Measurements from ENCODE around the gene IL17C. TPM values are rescaled to one million over a fixed set of nuclear protein-coding genes. Genes with fewer than 3 reads are reported as not detected.

The IL17C gene
- total and polyA plus RNA-seq, 2 of the 8 experiments (the other 6 are each of a cell fraction or from before 2014, with no cell fraction given), result 1.1 to 1.9 TPM

DNA sequence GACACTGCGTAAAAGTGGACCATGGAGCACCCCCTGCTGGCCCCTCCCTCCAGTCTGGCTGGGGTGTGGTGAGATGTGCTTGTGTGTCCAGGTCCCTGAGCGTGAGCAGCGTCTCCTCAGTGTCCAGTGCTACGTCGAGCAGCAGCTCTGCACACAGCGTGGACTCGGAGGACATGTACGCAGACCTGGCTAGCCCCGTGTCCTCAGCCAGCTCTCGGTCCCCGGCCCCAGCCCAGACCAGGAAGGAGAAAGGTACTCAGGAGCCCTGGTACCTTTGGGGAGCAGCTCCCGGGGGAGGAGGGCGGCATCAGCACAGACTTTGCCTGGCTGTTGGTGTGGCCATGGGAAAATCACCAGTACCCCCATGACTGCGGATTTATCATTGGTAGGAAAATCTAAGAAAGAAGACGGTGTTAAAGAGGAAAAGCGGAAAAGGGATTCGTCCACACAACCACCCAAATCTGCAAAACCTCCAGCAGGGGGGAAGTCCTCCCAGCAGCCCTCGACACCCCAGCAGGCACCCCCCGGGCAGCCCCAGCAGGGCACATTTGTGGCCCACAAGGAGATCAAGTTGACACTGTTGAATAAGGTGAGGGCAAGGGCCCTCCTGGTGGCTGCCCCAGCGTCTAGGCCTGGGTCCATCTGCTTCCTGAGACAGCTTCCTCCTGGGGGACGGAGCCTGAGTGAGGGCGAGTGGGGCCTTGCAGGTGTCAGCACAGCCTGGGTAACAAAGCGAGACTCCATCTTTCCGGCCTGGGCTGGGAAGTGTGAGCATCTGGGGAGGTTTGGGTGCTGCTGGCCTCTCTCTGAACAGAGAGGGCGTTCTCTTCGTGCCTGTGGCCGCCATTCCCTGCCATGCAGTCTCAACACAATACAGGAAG, 10.6 kb upstream of the IL17C start:
- Histone ChIP-seq H3K79me1 (ENCODE audit: low read depth, low read length) (no peaks in the 10 kb centered on the region; the same call in 1 of the 2 replicates), H3K9ac (replicated peaks in 1 of 4; ENCODE audit: extremely low read depth in 1 of 4, low read depth in 3 of 4, low read length in 3 of 4) (peak overlapping the region in 1 of 4 experiments; percentile 29; a peak in 1 of 7 replicates), H3K4ac (replicated peaks; ENCODE audit: insufficient read length, low read depth, low read length) (no peak overlapping the region), H2BK15ac (ENCODE audit: low read length) (no peak overlapping the region), H3K36me3 (ENCODE audit: control insufficient read depth in 2 of 4, insufficient read depth in 4 of 4, low read length in 3 of 4) (peaks cover 15 to 44% (median 24%) of the 10 kb centered on the region in 4 experiments), H3K4me2 (ENCODE audit: insufficient read depth in 1 of 2, low read depth in 2 of 2, low read length in 2 of 2) (no peak overlapping the region), H4K8ac (ENCODE audit: extremely low read depth, insufficient read depth, low read length) (no peak overlapping the region), H3K27ac (ENCODE audit: low read depth, low read length) (peak overlapping the region; percentile 43; the same call in 1 of the 2 replicates), H2BK120ac (replicated peaks; ENCODE audit: low read depth, low read length) (no peak overlapping the region), H2BK20ac (ENCODE audit: low read length) (no peak overlapping the region), H2AK5ac (ENCODE audit: low read depth, low read length) (no peak overlapping the region), H4K5ac (ENCODE audit: insufficient read length, low read depth, low read length) (no peak overlapping the region), H4K20me1 (replicated peaks in 1 of 2; ENCODE audit: control insufficient read depth in 1 of 2, insufficient read depth in 2 of 2, low read length in 2 of 2) (peaks cover 2 to 14% of the 10 kb centered on the region in 2 experiments), H3K79me2 (ENCODE audit: control insufficient read depth in 1 of 2, insufficient read depth in 2 of 2, low read length in 2 of 2) (no peaks in the 10 kb centered on the region), H2BK12ac (ENCODE audit: low read depth, low read length) (no peak overlapping the region), H3K4me1 (replicated peaks in 1 of 4; ENCODE audit: control insufficient read depth in 3 of 4, insufficient read depth in 4 of 4, low read length in 3 of 4) (peaks cover 0 to 7% (median 3%) of the 10 kb centered on the region in 4 experiments; a peak in 5 of 7 replicates), H3K4me3 (ENCODE audit: extremely low read depth in 1 of 4, insufficient read depth in 2 of 4, low read depth in 3 of 4, low read length in 4 of 4) (no peak overlapping the region), H2BK5ac (ENCODE audit: low read depth, low read length) (peak overlapping the region; percentile 56; the same call in 1 of the 2 replicates), H3K9me3 (ENCODE audit: insufficient read depth in 2 of 2, low read depth in 1 of 2, low read length in 1 of 2) (no peaks in the 10 kb centered on the region), H3K18ac (ENCODE audit: extremely low read depth, low read length) (no peak overlapping the region), H2AFZ (ENCODE audit: low read length) (no peak overlapping the region), H3K23me2 (ENCODE audit: low read depth, low read length) (no peaks in the 10 kb centered on the region), H3K23ac (ENCODE audit: insufficient read length) (no peak overlapping the region), H3K56ac (replicated peaks; ENCODE audit: insufficient read length, low read depth, low read length) (no peak overlapping the region), H3K14ac (ENCODE audit: insufficient read length) (no peak overlapping the region), H4K91ac (replicated peaks; ENCODE audit: insufficient read length, low read length) (no peak overlapping the region), H3K27me3 (replicated peaks in 1 of 4; ENCODE audit: control insufficient read depth in 3 of 4, extremely low read depth in 1 of 4, insufficient read depth in 3 of 4, low read length in 3 of 4) (no peaks in the 10 kb centered on the region)
- WGBS, 2 experiments (ENCODE audit: extremely low coverage in 1 of 2, insufficient coverage in 1 of 2, insufficient read length in 1 of 2, insufficient replicate concordance in 2 of 2, low coverage in 1 of 2, low lambda C conversion rate in 2 of 2, missing lambda C conversion rate in 1 of 2), result 92% methylated on average over 25 of the region's 27 CpGs; no CpG with 5 or more reads in 1 of the 2 experiments
- FAIRE-seq (no peak), DNase-seq (ENCODE audit: low read depth in 1 of 2, low spot score in 2 of 2) (no peak)
- ChIA-PET POLR2A (ENCODE audit: partially characterized antibody) (interaction anchor here (0.7 to 1.6 kb wide), 2 partner anchors 17 kb away, joined by 3 to 5 read pairs; no protein-coding TSS in a partner anchor), CTCF (ENCODE audit: partially characterized antibody) (interaction anchor here (0.6 to 11.2 kb wide), 8 partner anchors 11 to 91 kb away, joined by 3 to 89 read pairs (median 4); no protein-coding TSS in a partner anchor)
- no peak for TF ChIP-seq TEAD4 (IDR thresholded peaks at IDR 0.05; ENCODE audit: low read depth, low read length)
- TF ChIP-seq CHD2 (IDR thresholded peaks at IDR 0.05; ENCODE audit: low read length), result no peak
- no peak for TF ChIP-seq SIN3A (conservative IDR thresholded peaks at IDR 0.05 in 1 of 2, IDR thresholded peaks at IDR 0.05 in 1 of 2; ENCODE audit: low read depth in 1 of 2, low read length in 2 of 2)
- TF ChIP-seq NANOG (IDR thresholded peaks at IDR 0.05; ENCODE audit: insufficient read depth, low read depth, low read length, poor library complexity, severe bottlenecking), result no peak
- TF ChIP-seq, protein P1, sequence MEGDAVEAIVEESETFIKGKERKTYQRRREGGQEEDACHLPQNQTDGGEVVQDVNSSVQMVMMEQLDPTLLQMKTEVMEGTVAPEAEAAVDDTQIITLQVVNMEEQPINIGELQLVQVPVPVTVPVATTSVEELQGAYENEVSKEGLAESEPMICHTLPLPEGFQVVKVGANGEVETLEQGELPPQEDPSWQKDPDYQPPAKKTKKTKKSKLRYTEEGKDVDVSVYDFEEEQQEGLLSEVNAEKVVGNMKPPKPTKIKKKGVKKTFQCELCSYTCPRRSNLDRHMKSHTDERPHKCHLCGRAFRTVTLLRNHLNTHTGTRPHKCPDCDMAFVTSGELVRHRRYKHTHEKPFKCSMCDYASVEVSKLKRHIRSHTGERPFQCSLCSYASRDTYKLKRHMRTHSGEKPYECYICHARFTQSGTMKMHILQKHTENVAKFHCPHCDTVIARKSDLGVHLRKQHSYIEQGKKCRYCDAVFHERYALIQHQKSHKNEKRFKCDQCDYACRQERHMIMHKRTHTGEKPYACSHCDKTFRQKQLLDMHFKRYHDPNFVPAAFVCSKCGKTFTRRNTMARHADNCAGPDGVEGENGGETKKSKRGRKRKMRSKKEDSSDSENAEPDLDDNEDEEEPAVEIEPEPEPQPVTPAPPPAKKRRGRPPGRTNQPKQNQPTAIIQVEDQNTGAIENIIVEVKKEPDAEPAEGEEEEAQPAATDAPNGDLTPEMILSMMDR (IDR thresholded peaks at IDR 0.05; ENCODE audit: control extremely low read depth in 1 of 3, insufficient read depth in 1 of 3, low read depth in 1 of 3, low read length in 3 of 3), result no peak
- no peak for TF ChIP-seq POLR2AphosphoS5 (IDR thresholded peaks at IDR 0.05; ENCODE audit: low read depth, low read length)
- TF ChIP-seq CTBP2 (IDR thresholded peaks at IDR 0.05; ENCODE audit: borderline replicate concordance, insufficient read depth, insufficient read length, low read length), result no peak
- no peak for TF ChIP-seq ZNF274 (IDR thresholded peaks at IDR 0.05; ENCODE audit: borderline replicate concordance, extremely low read depth, low read length)

Data from H1 (cell line).